ENCODE results near the gene AOPEP. TPM values are rescaled to one million over a fixed set of nuclear protein-coding genes. Genes with fewer than 3 reads are reported as not detected.

AOPEP gene
- polyA plus RNA-seq, 1 of the 3 experiments (the other 2 are of a cell fraction) = 54.6 TPM

DNA sequence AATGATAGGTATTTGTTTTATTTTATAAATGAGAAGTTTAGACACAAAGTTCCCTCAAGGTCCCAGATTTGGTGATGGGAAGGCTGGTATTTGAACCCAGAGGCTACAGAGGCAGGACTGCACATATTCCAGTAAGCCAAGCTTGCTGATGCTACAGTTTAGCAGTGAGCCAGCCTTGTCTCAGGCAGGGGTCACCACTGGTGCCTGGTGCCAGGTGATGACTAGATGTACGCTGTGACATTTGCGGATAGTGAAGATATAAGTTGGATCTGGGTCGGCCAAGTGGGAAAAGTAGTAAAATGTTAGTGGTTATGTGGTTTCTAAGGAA is 143.9 kb downstream of the AOPEP start (continued):
- TF ChIP-seq, protein P1, sequence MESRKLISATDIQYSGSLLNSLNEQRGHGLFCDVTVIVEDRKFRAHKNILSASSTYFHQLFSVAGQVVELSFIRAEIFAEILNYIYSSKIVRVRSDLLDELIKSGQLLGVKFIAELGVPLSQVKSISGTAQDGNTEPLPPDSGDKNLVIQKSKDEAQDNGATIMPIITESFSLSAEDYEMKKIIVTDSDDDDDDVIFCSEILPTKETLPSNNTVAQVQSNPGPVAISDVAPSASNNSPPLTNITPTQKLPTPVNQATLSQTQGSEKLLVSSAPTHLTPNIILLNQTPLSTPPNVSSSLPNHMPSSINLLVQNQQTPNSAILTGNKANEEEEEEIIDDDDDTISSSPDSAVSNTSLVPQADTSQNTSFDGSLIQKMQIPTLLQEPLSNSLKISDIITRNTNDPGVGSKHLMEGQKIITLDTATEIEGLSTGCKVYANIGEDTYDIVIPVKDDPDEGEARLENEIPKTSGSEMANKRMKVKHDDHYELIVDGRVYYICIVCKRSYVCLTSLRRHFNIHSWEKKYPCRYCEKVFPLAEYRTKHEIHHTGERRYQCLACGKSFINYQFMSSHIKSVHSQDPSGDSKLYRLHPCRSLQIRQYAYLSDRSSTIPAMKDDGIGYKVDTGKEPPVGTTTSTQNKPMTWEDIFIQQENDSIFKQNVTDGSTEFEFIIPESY (IDR thresholded peaks at IDR 0.05; ENCODE audit: borderline replicate concordance, low read depth) = no peak
- no peak for TF ChIP-seq JUND (IDR thresholded peaks at IDR 0.05)
- no peak for TF ChIP-seq RAD21 (IDR thresholded peaks at IDR 0.05; ENCODE audit: low read length)
- no peak for TF ChIP-seq TCF12 (IDR thresholded peaks at IDR 0.05)
- TF ChIP-seq, protein P2, sequence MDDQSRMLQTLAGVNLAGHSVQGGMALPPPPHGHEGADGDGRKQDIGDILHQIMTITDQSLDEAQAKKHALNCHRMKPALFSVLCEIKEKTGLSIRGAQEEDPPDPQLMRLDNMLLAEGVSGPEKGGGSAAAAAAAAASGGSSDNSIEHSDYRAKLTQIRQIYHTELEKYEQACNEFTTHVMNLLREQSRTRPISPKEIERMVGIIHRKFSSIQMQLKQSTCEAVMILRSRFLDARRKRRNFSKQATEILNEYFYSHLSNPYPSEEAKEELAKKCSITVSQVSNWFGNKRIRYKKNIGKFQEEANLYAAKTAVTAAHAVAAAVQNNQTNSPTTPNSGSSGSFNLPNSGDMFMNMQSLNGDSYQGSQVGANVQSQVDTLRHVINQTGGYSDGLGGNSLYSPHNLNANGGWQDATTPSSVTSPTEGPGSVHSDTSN (IDR thresholded peaks at IDR 0.05) = no peak

DNA sequence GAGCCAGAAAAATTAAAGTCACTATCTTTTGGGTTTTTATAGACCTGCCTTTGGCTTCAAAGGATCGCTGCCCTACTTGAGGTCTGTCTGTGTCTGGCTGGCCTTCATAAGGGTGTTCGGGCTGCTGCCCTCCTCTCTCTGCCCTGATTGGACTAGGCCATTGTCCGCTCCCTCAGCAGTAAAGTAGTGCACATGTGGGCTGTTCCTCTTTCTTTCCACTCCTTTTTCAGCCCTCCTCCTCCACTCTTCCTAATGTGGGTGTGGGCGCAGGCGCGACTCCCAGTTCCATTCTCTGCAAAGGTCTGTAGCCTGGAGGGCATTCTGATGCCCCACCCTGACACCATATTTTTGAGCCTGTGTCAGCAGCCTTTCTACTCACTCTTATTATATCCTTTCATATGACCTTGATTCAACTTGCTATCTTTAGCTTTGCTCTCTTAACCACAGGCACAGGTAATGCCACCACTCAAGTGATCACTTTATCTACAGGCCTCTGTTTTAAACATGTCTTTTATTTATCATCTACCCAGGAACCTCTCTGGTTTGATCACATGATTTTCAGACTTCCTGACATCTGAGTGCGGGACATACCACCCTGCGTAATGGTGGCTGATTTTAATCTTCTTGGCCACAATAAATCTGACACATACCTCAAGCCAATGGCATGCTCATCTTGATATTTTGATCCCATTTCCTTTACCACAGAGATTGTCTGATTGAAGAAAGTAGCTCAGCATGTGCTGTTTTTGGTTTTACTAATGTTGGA is 144.5 kb downstream of the AOPEP start:
- Histone ChIP-seq H3K4me2 (no peak overlapping the region), H3K9ac (no peak overlapping the region), H3K36me3 (replicated peaks in 1 of 2; ENCODE audit: control insufficient read depth in 1 of 2, insufficient read depth in 2 of 2, low read length in 1 of 2) (no peaks in the 10 kb centered on the region), H3K79me2 (ENCODE audit: insufficient read depth) (no peaks in the 10 kb centered on the region), H3F3A (replicated peaks; ENCODE audit: insufficient read depth) (peaks cover 70% of the 10 kb centered on the region), H3K9me2 (no peaks in the 10 kb centered on the region), H3K27me3 (ENCODE audit: insufficient read depth) (no peaks in the 10 kb centered on the region), H4K20me1 (ENCODE audit: insufficient read depth) (no peaks in the 10 kb centered on the region), H3K4me3 (ENCODE audit: low read depth in 2 of 2, low read length in 1 of 2) (no peak overlapping the region), H3K4me1 (ENCODE audit: control insufficient read depth in 1 of 2, insufficient read depth in 2 of 2, low read depth in 1 of 2, low read length in 1 of 2) (peaks cover 53 to 71% of the 10 kb centered on the region in 2 experiments), H3K9me3 (no peaks in the 10 kb centered on the region), H2AFZ (ENCODE audit: low read depth) (no peak overlapping the region), H3K27ac (ENCODE audit: low read depth in 2 of 2, low read length in 1 of 2) (peak overlapping the region; percentile 97 to 100)
- whole genome bisulfite sequencing (ENCODE audit: low lambda C conversion rate) = 75% methylated on average over 8 of the region's 8 CpGs
- DNase-seq = no peak
- CTCF ChIA-PET = interaction anchor here (0.5 to 1.5 kb wide), 3 partner anchors 17 to 172 kb away, joined by 3 read pairs; no protein-coding TSS in a partner anchor
- POLR2A ChIA-PET = no interaction called here
- no peak for TF ChIP-seq MXI1 (IDR thresholded peaks at IDR 0.05; ENCODE audit: low read depth, low read length)
- TF ChIP-seq FOSL2 (IDR thresholded peaks at IDR 0.05; ENCODE audit: borderline replicate concordance, low read depth) = peak; percentile 67
- no peak for TF ChIP-seq EZH2phosphoT487 (IDR thresholded peaks at IDR 0.05; ENCODE audit: borderline replicate concordance, low read depth)
- TF ChIP-seq, protein P3, sequence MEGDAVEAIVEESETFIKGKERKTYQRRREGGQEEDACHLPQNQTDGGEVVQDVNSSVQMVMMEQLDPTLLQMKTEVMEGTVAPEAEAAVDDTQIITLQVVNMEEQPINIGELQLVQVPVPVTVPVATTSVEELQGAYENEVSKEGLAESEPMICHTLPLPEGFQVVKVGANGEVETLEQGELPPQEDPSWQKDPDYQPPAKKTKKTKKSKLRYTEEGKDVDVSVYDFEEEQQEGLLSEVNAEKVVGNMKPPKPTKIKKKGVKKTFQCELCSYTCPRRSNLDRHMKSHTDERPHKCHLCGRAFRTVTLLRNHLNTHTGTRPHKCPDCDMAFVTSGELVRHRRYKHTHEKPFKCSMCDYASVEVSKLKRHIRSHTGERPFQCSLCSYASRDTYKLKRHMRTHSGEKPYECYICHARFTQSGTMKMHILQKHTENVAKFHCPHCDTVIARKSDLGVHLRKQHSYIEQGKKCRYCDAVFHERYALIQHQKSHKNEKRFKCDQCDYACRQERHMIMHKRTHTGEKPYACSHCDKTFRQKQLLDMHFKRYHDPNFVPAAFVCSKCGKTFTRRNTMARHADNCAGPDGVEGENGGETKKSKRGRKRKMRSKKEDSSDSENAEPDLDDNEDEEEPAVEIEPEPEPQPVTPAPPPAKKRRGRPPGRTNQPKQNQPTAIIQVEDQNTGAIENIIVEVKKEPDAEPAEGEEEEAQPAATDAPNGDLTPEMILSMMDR (IDR thresholded peaks at IDR 0.05) = no peak
- no peak for TF ChIP-seq NRF1 (IDR thresholded peaks at IDR 0.05; ENCODE audit: low read depth, low read length)
- TF ChIP-seq, protein P4, sequence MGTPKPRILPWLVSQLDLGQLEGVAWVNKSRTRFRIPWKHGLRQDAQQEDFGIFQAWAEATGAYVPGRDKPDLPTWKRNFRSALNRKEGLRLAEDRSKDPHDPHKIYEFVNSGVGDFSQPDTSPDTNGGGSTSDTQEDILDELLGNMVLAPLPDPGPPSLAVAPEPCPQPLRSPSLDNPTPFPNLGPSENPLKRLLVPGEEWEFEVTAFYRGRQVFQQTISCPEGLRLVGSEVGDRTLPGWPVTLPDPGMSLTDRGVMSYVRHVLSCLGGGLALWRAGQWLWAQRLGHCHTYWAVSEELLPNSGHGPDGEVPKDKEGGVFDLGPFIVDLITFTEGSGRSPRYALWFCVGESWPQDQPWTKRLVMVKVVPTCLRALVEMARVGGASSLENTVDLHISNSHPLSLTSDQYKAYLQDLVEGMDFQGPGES (IDR thresholded peaks at IDR 0.05; ENCODE audit: low read depth, low read length) = no peak
- no peak for TF ChIP-seq RCOR1 (IDR thresholded peaks at IDR 0.05; ENCODE audit: low read length)
- TF ChIP-seq SMC3 (IDR thresholded peaks at IDR 0.05; ENCODE audit: low read depth, low read length) = 0 out of 2 replicates have a peak, but pooled peaks have one; percentile 3
- TF ChIP-seq, protein P5, sequence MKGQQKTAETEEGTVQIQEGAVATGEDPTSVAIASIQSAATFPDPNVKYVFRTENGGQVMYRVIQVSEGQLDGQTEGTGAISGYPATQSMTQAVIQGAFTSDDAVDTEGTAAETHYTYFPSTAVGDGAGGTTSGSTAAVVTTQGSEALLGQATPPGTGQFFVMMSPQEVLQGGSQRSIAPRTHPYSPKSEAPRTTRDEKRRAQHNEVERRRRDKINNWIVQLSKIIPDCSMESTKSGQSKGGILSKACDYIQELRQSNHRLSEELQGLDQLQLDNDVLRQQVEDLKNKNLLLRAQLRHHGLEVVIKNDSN (IDR thresholded peaks at IDR 0.05; ENCODE audit: borderline replicate concordance, low read depth) = peak; percentile 82
- TF ChIP-seq RXRA (IDR thresholded peaks at IDR 0.05; ENCODE audit: borderline replicate concordance, low read depth) = peak; percentile 87
- peak; percentile 97 for TF ChIP-seq TCF12 (IDR thresholded peaks at IDR 0.05)
- peak; percentile 8; the same call in 1 of the 2 replicates for TF ChIP-seq TAF1 (IDR thresholded peaks at IDR 0.05; ENCODE audit: borderline replicate concordance, low read depth, low read length)
- TF ChIP-seq FOXM1 (IDR thresholded peaks at IDR 0.05; ENCODE audit: low read depth) = peak; percentile 82
- peak; percentile 89 for TF ChIP-seq JUND (IDR thresholded peaks at IDR 0.05)
- TF ChIP-seq RAD21 (IDR thresholded peaks at IDR 0.05; ENCODE audit: low read length) = no peak
- no peak for TF ChIP-seq RFX5 (IDR thresholded peaks at IDR 0.05; ENCODE audit: low read length)
- TF ChIP-seq NFIC (IDR thresholded peaks at IDR 0.05; ENCODE audit: borderline replicate concordance) = peak; percentile 83
- TF ChIP-seq MEF2A (IDR thresholded peaks at IDR 0.05; ENCODE audit: borderline replicate concordance, low read depth) = peak; percentile 50; the same call in 1 of the 2 replicates
- no peak for TF ChIP-seq CHD2 (IDR thresholded peaks at IDR 0.05; ENCODE audit: low read length, partially characterized antibody)
- TF ChIP-seq ELF1 (IDR thresholded peaks at IDR 0.05) = peak; percentile 69
- TF ChIP-seq, protein P2 (IDR thresholded peaks at IDR 0.05) = peak; percentile 93
- no peak for TF ChIP-seq GATA2 (CRISPR knock-in tag; IDR thresholded peaks at IDR 0.05)
- peak; percentile 60; the same call in 1 of the 2 replicates for TF ChIP-seq YY1 (IDR thresholded peaks at IDR 0.05; ENCODE audit: low read depth)
